ENCODE results near the gene MYG1. TPM values are rescaled to one million over a fixed set of nuclear protein-coding genes. Genes with fewer than 3 reads are reported as not detected.
"Not testable (repeated sequence)": the region's sequence is repeated elsewhere in the genome, so short reads cannot be mapped to it uniquely, and the experiment has no call there.

MYG1 gene
- total RNA-seq, 1 experiment from 2014 or later: 82.8 TPM

DNA sequence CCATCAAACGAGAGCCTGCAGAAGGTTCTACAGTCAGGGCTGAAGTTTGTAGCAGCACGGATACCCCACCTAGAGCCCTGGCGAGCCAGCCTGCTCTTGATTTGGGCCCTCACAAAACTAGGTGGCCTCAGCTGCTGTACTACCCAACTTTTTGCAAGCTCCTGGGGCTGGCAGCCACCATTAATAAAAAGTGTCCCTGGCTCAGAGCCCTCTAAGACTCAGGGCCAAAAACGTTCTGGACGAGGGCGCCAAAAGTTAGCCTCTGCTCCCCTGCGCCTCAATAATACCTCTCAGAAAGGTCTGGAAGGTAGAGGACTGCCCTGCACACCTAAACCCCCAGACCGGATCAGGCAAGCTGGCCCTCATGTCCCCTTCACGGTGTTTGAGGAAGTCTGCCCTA is 13.0 kb upstream of the MYG1 start:
- no peak for DNase-seq (ENCODE audit: low spot score)

DNA sequence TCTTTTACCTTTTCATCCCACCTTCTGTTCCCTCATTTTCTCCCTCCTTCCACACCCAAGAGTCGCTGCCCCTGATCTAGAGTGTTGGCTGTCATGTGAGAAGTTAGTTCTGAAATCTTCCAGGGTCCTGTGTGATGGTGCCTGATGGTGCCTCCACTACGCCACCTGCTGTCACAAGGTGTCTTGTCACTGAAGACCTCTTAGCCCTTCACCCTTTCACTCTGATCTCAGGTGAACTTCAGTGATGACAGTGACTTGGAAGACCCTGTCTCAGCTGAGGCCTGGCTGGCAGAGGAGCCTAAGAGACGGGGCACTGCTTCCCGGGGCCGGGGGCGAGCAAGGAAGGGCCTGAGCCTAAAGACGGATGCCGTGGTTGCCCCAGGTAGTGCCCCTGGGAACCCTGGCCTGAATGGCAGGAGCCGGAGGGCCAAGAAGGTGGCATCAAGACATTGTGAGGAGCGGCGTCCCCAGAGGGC is 11.7 kb upstream of the MYG1 start:
- peak; percentile 52 for DNase-seq (ENCODE audit: low spot score)

- no peak for DNase-seq (ENCODE audit: low spot score)
Observed at GRCh38 chr12:53288322-53288721, 11.2 kb upstream of the MYG1 start.

DNA sequence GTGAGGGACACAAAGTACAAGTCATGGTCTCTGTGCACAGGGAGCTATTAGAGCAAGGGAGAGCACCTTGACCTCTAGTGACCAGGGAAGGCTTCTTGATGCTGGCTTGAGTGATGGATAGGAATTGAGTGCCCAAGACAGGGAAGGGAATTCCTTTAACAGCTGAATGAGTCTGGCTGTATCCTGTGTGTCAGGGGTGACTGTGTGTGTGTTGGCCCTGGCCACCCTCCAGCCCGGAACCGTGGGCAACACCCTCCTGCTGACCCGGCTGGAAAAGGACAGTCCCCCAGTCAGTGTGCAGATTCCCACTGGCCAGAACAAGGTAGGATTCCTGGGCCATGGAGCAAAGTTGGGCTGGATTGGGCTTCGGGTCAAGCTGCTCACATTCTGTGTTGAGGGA is 9.6 kb upstream of the MYG1 start:
- DNase-seq (ENCODE audit: low spot score): no peak

GRCh38 chr12:53290661-53291060 is 8.8 kb upstream of the MYG1 start:
- no peak for DNase-seq (ENCODE audit: low spot score)

- DNase-seq (ENCODE audit: low spot score): no peak
Observed at GRCh38 chr12:53292426-53292825, 7.1 kb upstream of the MYG1 start.

GRCh38 chr12:53295070-53295890 is 4.2 kb upstream of the MYG1 start, which contains the start of gene PFDN5:
TSS of gene PFDN5 (plus strand) at chr12:53295542. CDS start at chr12:53295568, 26 bp downstream.
- peak; percentile 88 for DNase-seq (ENCODE audit: low spot score)

- no peak for DNase-seq (ENCODE audit: low spot score)
Observed at GRCh38 chr12:53295891-53296219, 3.6 kb upstream of the MYG1 start.

DNA sequence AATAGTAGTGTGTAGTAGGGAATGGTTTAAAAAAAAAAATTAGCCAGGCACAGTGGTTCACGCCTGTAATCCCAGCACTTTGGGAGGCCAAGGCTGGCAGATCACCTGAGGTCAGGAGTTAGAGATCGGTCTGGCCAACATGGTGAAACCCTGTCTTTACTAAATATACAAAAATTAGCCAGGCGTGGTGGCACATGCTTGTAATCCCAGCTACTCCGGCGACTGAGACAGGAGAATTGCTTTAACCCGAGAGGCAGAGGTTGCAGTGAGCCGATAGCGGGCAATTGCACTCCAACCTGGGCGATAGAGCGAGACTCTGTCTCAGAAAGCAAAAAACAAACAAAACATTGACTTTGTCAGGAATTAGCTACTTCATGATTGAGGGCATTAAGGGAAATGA is 2.4 kb upstream of the MYG1 start:
- not testable (repeated sequence) for DNase-seq (ENCODE audit: low spot score)

- DNase-seq (ENCODE audit: low spot score): no peak
Observed at GRCh38 chr12:53298164-53298563, 1.3 kb upstream of the MYG1 start.

GRCh38 chr12:53299101-53299453 is 418 bp upstream of the MYG1 start:
- DNase-seq (ENCODE audit: low spot score): peak; percentile 39

DNA sequence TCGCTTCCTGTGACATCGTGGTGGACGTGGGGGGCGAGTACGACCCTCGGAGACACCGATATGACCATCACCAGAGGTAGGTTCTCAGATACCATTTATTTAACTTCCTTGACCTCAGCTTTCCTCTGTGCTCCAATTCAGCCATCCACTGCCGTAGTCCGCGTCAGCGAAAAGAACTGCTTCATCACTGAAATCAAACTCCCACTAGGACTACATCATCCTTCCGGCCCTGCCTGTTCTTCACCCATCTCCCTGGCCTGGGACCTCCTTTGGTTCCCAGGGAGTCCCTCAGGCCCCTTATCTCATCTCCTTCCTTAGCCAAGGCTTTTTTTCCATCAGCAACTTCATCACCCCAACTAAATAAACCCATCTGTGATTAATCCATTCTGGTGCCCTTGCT is 692 bp downstream of the MYG1 start:
- no peak for DNase-seq (ENCODE audit: low spot score)

DNA sequence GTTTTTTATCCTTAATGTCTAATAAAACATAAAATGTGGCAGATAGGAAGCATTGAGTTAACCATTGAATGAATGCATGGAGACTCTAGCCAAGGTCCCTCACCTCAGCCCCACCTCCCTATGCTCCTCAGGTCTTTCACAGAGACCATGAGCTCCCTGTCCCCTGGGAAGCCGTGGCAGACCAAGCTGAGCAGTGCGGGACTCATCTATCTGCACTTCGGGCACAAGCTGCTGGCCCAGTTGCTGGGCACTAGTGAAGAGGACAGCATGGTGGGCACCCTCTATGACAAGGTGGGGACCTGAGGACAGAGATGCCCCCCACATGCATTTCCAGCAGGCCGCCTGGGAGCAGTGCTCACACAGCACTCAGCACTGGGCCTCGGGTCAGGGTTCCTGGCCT is 3.4 kb downstream of the MYG1 start:
- no peak for DNase-seq (ENCODE audit: low spot score)

DNA sequence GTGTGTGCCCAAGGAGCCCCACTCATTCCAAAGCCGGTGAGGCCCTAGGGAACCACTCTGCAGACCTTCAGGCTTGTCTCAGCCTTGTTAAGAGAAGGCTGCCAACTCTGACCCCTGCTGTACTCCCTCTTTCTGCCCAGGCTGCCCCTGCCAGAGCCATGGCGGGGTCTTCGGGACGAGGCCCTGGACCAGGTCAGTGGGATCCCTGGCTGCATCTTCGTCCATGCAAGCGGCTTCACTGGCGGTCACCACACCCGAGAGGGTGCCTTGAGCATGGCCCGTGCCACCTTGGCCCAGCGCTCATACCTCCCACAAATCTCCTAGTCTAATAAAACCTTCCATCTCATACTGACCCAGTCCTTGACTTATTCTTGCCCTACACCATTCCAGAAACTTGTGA is 7.3 kb downstream of the MYG1 start:
- no peak for DNase-seq (ENCODE audit: low spot score)

- DNase-seq (ENCODE audit: low spot score): no peak
Observed at GRCh38 chr12:53308276-53308675, 8.8 kb downstream of the MYG1 start.

DNA sequence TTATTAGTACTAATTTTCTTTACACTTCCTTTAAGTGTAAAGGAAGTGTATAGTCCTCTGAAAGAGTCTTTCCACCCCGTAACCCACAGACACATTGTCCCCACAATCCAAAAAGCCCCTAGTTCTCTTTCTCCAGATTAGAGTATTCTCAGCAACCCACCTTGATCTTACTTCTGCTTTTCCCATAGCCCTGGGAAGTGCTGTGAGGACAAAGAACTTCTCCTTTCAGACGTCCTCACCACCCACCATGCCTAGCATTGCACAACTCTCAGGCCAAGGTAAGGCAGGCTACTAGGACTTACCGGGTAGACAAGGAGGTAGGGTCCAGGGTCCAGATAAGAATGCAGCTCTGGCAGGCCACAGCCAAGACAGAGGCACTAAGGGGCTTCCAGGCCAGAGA is 14.5 kb downstream of the MYG1 start:
- no peak for DNase-seq (ENCODE audit: low spot score)

- DNase-seq (ENCODE audit: low spot score): no peak
Observed at GRCh38 chr12:53320352-53321195, 21.1 kb downstream of the MYG1 start.

GRCh38 chr12:53324113-53324778 is 24.8 kb downstream of the MYG1 start:
- no peak for DNase-seq (ENCODE audit: low spot score)

DNA sequence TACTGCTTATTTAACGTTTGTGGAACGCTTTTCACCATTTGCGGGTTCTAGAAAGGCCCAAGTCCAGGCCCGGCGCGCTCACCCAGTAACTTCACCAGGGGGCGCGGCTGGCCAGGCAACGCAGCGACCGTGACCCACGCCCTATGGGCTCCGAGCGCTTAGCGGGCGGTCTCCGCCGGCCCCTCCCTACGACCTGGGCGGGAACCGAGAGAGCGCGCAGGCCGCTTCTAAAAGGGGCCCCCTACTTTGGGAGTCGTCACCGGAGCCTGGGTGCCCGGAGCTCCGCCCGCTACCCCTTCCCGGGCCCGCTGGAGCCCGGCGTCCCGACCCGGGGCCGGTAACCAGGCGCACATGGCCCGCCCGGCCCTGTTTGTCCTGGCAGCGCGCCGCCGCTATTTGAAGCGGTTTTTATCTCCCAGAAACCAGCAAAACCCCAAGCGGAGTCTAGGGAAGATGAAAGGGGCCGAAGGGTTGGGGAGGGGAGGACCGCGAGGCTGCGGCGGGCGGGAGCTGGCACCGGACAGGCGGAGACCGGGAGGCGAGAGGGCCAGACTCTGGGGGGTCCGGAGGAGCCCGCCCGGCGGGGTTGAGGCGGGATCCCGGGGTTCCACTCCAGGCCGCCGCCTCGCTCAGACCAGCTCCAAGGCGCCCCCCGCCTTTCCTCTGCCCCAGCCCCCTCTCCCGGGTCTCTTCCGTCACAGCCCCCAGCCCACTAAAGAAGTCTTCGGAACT is 25.4 kb downstream of the MYG1 start:
- DNase-seq (ENCODE audit: low spot score): peak; percentile 86

DNA sequence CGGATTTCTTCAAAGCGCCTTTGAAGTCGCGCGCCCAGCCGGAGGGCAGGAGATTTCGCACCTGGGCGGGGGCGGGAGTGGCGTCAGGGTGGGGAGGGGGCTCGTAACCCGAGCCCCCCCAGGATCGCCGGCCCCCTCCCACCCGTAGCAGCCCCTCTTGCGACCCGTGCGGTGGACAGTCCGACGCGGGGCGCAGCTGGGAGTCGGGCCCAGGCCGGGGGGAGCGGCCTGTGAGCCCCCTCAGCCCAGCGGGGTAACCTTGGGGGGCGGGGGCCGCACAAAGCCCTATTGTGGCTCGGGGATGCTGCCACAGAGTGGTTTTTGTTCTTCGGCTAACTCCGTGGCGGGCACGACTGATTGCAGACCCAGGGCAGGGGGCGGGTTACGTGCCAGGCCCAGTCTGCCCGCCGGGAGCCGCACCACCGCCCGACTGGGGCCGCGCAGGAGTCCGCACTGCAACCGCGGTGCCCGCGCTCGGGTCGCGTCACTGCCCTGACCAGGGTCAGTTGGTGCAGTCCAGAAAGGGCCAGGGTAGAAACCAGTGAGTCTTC is 26.1 kb downstream of the MYG1 start:
- no peak for DNase-seq (ENCODE audit: low spot score)

DNA sequence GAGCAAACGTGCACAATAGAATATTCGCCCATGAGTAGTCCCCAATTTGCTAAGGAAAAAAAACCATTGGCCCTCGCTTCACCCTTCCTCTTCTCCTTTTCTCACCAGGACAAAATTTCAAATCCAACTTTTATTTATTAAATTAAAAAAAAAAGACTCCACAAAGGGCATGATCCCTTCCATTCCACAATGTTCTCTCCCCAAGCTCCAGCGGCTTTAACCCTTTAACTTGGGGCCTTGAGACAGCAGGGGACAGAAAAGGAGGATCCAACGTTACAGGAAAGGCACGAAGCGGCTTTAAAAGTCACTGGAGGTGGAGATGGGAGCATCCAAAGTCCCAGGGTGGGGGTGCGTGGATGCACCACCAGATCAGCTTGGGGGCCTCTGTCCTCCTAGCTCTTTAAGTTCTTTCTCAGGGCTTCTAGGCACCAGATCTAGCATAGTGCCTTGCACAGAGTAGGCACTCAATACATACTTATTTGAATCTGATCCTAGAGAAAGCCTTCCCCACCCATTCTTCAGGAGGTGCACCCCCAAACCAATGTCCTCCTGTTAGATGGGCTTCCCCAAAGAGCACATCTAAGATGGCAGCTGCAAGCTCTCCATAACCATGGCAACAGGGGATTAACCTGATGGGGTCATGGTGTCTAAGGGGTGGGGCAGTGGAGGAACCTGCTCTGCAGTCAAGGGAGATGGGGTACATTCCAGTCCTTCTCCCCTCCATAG is 27.1 kb downstream of the MYG1 start:
- no peak for DNase-seq (ENCODE audit: low spot score)

Data from H4 (cell line).